ENCODE results near the gene LUC7L3.
"Not testable (repeated sequence)": the region's sequence is repeated elsewhere in the genome, so short reads cannot be mapped to it uniquely, and the experiment has no call there.

LUC7L3 gene

GRCh38 chr17:50710650-50711049 is 8.8 kb upstream of the LUC7L3 start:
- no peak for DNase-seq

DNA sequence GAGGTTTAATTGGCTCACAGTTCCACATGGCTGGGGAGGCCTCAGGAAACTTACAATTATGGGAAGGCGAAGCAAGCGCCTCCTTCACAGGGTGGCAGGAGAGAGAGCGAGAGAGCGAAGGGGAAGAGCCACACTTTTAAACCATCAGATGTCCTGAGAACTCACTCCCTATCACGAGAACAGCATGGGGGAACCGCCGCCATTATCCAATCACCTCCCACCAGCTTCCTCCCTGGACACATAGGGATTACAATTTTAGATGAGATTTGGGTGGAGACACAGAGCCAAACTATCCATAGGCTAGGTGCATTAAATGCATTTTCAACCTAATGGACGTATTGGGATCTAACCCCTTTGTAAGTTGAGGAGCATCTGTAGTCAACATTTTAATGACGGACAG is 6.8 kb upstream of the LUC7L3 start:
- no peak for DNase-seq

GRCh38 chr17:50715471-50715870 is 3.9 kb upstream of the LUC7L3 start:
- no peak for DNase-seq

DNA sequence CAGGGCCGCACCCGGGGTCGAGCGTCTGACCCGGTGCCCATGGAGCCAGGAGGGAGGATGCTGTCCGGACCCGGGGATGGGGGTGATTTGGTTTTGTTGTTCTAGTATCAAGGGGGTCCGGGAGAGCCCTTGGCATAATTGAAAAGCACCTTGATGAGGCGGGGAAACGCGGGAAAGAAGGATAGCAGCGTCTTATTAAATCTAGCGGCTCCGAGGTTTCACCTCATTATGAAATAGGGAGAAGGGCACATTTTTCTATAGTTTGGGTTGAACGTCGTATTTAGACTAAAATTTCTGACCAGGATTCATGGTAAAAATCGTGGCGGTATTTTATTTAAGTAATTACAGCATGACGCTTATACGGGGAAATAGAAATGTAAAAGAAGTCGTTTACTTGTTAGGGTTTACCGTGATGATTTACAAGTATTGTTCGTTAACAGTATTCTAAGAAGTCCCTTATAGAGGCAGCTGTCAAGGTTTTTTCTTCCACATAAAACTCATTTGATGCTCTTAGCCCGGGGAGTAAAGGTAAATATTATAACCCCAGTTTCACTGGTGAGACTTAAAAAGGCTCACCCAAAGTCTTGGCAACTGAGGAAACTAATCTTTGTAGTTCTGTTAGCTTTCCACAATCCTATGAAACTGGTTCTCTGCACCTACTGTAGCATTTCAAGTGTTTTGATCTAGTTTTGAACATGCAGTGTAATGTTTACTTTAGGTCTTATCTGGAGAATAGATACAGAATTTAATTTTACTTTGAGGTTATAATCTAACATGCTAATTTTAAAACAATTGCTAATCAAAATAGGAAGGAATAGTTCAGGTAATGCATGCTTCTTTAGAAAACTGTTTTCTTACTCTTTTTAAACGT is 756 bp downstream of the LUC7L3 start:
- no peak for DNase-seq

GRCh38 chr17:50721194-50722010 is 2.0 kb downstream of the LUC7L3 start:
- DNase-seq: no peak

DNA sequence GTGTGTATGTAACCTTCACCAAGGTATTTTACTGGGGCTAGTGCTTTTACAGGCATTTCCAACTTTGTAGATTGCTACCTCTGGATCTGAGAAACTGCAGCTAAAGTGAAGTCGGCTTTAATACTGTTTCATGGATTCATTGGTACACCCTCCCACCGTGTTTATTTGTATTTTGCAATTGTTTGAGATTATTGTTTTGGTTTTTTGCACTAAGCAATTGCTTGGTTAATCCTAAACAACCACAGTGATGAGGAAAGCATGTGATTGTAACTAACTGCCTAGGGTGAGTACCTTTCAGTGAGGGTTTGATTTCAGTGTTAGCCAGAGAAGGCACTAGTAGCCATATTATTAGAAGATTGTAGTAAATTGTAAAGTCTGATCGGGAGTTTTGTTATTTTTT is 3.3 kb downstream of the LUC7L3 start:
- no peak for DNase-seq

DNA sequence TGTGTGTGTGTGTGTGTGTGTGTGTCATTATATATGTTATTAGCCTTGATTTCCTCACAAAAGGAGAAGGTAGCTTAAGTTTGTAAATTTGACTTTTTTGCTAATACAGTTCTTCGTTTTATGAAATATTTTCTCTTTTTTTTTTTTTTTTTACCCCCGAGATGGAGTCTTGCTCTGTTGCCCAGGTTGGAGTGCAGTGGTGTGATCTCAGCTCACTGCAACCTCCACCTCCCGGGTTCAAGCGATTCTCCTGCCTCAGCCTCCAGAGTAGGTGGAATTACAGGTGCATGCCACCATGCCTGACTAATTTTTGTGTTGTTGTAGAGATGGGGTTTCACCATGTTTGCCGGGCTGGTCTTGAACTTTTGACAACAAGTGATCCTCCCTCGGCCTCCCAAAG is 5.2 kb downstream of the LUC7L3 start:
- not testable (repeated sequence) for DNase-seq

DNA sequence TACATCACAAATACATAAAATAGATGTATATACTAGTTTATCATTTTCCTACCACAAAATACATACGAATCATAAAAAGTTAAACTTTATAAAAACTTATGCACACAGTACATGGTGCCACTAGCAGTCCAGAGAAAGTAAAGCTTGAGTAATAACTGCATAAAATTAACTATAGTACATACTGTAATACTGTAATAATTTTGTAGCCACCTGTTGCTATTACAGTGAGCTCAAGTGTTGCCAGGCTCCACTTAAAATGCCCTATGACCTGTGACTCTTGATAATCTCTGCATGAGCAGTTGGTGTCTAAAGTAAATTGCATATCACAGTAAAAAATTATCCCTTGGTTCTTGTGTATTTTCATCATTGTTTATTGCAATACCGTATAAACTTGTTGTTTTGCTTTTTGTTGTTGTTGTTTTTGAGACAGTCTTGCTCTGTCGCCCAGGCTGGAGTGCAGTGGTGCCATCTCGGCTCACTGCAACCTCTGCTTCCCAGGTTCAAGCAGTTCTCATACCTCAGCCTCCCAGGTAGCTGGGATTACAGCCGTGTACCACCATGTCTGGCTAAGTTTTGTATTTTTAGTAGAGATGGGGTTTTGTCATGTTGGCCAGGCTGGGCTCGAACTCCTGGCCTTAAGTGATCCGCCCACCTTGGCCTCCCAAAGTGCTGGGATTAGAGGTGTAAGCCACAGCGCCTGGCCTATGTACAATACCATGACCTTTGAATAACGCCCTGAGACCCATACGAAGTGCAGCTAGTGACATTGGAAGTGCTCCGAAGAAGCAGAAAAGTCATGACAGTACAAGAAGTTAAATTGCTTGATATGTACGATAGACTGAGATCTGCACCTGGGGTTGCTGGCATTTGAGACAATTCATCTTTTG is 6.6 kb downstream of the LUC7L3 start:
- no peak for DNase-seq

- no peak for DNase-seq
These were observed 8.7 kb downstream of the LUC7L3 start for GRCh38 chr17:50728112-50728429.

DNA sequence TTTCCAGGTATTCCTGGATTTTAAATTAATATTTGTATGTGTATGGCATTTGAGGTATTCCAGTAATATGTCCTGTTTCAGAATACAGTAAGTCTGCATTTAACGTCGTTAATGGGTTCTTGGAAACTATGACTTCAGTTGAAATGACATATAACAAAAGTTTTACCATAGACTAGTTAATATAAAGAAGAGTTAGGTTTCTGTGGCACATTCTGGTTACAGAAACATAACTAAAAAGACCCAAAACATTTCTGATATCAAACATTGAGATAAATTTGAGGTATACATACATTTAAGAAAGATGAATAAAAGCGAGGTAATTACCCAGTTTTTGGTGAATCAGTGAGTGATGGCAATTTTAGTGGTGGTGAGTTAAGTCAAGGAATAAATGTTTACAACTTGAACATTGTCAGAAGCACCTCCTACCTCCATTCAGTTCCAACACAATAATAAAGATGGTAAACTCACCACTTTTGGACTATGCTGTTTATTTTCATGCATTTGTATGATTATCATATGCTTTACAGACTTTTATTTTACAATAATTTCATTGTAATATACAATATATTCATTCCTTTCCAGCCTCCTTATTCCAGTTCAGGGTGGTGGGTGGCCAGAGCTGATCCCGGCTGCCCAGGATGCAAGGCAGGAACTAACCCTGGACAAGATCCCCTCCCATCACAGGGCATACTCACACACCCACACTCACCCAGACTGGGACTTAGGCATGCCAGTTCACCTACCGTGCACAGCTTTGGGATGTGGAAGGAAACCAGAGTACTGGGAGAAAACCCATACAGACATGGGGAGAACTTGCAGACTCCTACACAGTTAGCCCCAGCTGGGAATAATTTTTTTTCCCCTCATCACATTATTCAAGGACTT is 9.7 kb downstream of the LUC7L3 start:
- DNase-seq: no peak

- DNase-seq: no peak
These were observed 12.4 kb downstream of the LUC7L3 start for GRCh38 chr17:50731575-50732460.

GRCh38 chr17:50735287-50735686 is 15.9 kb downstream of the LUC7L3 start:
- DNase-seq: no peak

DNA sequence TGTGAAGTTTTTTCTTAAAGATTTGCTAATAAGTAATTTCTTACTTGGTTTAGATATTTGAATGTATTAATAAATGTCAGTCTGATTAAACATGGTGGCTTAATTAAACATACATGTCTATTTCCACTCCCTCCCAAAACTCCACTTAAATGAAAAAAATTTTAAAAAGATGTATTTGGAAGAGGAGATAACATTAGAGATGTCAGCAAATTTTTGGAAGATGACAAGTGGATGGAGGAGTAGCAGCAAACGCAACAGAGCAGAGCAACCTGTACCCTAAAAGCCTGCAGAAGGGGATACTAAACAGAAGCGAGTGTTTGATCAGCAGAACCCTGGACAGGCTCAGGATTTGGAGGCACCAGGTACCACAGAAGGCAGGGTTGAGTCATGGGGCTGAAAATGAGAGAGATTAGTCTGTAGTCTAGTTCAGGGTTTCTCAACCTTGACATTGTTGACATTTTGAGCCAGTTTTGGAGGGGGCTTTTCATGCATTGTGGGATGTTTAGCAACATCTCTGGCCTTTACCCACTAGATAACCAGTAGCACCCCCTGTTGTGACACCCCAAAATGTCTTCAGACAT is 17.8 kb downstream of the LUC7L3 start:
- DNase-seq: no peak

DNA sequence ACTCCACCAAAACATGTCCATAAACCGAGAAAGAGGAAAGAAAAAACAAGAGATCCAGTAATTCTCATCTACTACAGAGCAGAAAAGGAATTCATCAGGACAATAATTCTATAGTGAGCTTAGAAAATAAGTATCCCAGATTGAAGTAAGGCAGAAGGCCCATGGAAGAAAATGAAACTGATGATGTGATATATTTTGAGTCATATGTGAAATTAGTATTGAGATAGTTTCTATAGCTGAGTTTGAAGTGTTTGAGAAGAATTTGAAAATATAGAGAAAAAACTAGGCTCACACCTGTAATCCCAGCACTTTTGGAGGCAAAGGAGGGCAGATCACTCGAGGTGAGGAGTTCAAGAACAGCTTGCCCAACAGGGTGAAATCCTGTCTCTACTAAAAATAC is 19.7 kb downstream of the LUC7L3 start:
- no peak for DNase-seq

GRCh38 chr17:50745631-50746030 is 26.2 kb downstream of the LUC7L3 start:
- DNase-seq: no peak

DNA sequence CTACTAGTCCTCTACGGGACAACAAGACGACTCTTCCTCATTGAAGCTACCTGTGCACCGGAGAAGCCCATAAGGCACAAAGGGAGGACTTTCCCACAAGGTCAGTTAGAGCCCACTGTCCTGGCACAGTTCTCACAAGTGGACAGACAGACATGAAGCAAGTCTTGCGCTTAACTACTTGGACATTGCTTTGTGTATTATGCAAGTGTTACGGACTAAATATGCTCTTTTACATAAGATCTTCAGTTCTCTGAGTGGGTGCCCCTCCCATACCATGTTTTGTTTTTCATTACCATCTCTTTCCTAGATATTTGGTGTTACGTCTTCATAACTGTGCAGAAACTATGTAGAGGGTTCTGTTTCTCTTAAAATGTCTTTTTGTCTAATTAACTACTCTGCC is 29.8 kb downstream of the LUC7L3 start:
- no peak for DNase-seq

DNA sequence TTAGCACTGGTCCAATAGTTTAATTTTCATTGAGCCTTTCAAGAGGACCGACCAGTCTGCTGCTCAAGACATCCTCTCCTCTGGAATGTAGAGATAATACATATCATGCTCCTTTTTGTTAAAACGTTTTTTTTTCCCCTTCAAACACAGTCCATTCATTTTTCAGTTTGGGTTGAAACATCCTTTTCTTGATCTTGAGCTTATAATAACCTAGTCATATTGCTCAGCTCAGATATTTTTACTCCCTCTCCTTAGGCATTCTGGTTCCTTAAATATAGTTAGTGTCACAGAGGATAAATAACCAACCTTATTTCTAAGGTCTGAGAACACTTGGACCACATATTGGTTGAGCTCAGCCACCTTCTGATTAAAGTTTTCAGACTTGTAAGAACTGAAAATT is 35.1 kb downstream of the LUC7L3 start:
- no peak for DNase-seq

DNA sequence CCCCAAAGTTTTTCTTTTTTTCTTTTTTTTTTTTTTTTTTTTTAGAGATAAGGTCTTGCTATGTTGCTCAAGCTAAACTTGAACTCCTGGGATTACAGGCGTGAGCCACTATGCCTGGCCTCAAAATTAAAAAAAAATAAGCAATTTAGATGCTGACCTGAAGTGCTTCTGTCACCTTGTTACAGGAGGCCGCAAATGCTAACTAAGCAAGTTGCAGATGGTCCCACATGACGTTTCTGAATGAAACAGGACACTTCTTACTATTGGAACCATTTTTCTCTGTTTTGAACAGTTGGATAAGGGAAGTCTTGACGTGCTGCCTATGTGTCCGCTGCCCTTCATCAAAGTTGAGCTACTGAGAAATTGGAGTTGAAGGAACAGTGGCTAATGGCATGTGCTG is 39.1 kb downstream of the LUC7L3 start:
- no peak for DNase-seq

DNA sequence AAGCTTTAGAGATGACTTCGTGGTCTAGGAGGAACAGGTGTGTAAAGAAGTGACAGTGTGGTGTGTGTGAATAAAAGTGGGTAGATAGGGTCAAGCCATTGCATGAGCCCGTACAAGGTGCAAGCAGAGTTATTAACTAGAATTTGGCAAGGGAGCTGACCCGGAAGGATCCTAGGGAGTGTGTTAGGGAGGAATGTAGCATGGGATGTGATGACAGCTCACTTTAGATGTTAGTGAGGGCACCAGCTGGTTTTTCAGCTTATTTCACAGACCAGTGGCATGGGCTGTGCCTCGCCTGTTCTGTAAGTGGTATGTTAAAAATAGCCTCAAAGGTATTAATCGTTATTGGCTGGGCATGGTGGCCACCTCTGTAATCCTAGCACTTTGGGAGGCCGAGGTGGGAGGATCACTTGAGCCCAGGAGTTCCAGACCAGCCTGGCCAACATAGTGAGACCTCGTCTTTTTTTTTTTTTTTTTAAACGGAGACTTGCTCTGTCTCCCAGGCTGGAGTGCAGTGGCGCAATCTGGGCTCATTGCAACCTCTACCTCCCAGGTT is 39.7 kb downstream of the LUC7L3 start:
- DNase-seq: no peak

- DNase-seq: no peak
These were observed 42.8 kb downstream of the LUC7L3 start for GRCh38 chr17:50762177-50762576.

Data from hippocampal formation (tissue), 2 donors.